ENCODE measurements around the gene KCNIP4. TPM values are rescaled to one million over a fixed set of nuclear protein-coding genes. Genes with fewer than 3 reads are reported as not detected.

The KCNIP4 gene
- total and polyA plus RNA-seq, 7 donors = 0.03 TPM; not detected in 6

- ATAC-seq (no peak), DNase-seq (no peak)
- 56 to 74% (median 72%) methylated on average over 11 of the region's 11 CpGs for WGBS, 3 donors
- Histone ChIP-seq H3K27ac (no peak overlapping the region), H3K27me3 (ENCODE audit: insufficient read depth in 3 of 3, low read length in 2 of 3) (no peaks in the 10 kb centered on the region), H3K4me3 (no peak overlapping the region), H3K36me3 (ENCODE audit: insufficient read depth in 1 of 2, low read depth in 1 of 2) (no peaks in the 10 kb centered on the region), H3K4me1 (no peaks in the 10 kb centered on the region), H3K9me3 (no peaks in the 10 kb centered on the region)
- no peak for TF ChIP-seq CTCF (IDR thresholded peaks at IDR 0.05)
- intact Hi-C loops (cut with DNase I) = no loop called here
Measured at GRCh38 chr4:20882500-20882899, 1066.1 kb downstream of the KCNIP4 start.

GRCh38 chr4:20881658-20882057, 1066.9 kb downstream of the KCNIP4 start:
- no peaks in the 10 kb centered on the region for H3K4me1 ChIP-seq
- TF ChIP-seq CTCF (IDR thresholded peaks at IDR 0.05) = no peak
- DNase-seq (no peak), ATAC-seq (no peak)
- H3K27ac ChIP-seq = no peak overlapping the region
- no peaks in the 10 kb centered on the region for H3K9me3 ChIP-seq
- H3K27me3 ChIP-seq (ENCODE audit: insufficient read depth in 3 of 3, low read length in 2 of 3) = no peaks in the 10 kb centered on the region
- H3K4me3 ChIP-seq = no peak overlapping the region
- 74 to 84% (median 84%) methylated on average over 2 of the region's 2 CpGs for WGBS, 3 donors
- H3K36me3 ChIP-seq (ENCODE audit: insufficient read depth in 1 of 2, low read depth in 1 of 2) = no peaks in the 10 kb centered on the region
- intact Hi-C loops (cut with DNase I) = no loop called here

GRCh38 chr4:20878806-20879205, 1069.8 kb downstream of the KCNIP4 start:
- Histone ChIP-seq H3K36me3 (ENCODE audit: insufficient read depth in 1 of 2, low read depth in 1 of 2) (no peaks in the 10 kb centered on the region), H3K9me3 (no peaks in the 10 kb centered on the region), H3K27ac (no peak overlapping the region), H3K27me3 (ENCODE audit: insufficient read depth in 3 of 3, low read length in 2 of 3) (no peaks in the 10 kb centered on the region), H3K4me3 (no peak overlapping the region), H3K4me1 (no peaks in the 10 kb centered on the region)
- intact Hi-C loops (cut with DNase I) = no loop called here
- no peak for TF ChIP-seq CTCF (IDR thresholded peaks at IDR 0.05)
- WGBS, 3 donors = 64 to 75% (median 67%) methylated on average over 5 of the region's 5 CpGs
- DNase-seq (no peak), ATAC-seq (no peak)

- TF ChIP-seq CTCF (IDR thresholded peaks at IDR 0.05) = no peak
- ATAC-seq (no peak), DNase-seq (no peak)
- Histone ChIP-seq H3K4me1 (no peaks in the 10 kb centered on the region), H3K27ac (no peak overlapping the region), H3K9me3 (no peaks in the 10 kb centered on the region), H3K27me3 (ENCODE audit: insufficient read depth in 3 of 3, low read length in 2 of 3) (no peaks in the 10 kb centered on the region), H3K36me3 (ENCODE audit: insufficient read depth in 1 of 2, low read depth in 1 of 2) (no peaks in the 10 kb centered on the region), H3K4me3 (no peak overlapping the region)
- 55 to 71% (median 63%) methylated on average over 1 of the region's 1 CpG for WGBS, 3 donors
- intact Hi-C loops (cut with DNase I) = no loop called here
Measured at GRCh38 chr4:20870436-20870835, 1078.1 kb downstream of the KCNIP4 start.

- no peak for TF ChIP-seq CTCF (IDR thresholded peaks at IDR 0.05)
- ATAC-seq (no peak), DNase-seq (no peak)
- Histone ChIP-seq H3K36me3 (ENCODE audit: insufficient read depth in 1 of 2, low read depth in 1 of 2) (no peaks in the 10 kb centered on the region), H3K4me3 (no peak overlapping the region), H3K4me1 (no peaks in the 10 kb centered on the region), H3K27me3 (ENCODE audit: insufficient read depth in 3 of 3, low read length in 2 of 3) (no peaks in the 10 kb centered on the region), H3K9me3 (no peaks in the 10 kb centered on the region), H3K27ac (no peak overlapping the region)
- intact Hi-C loops (cut with DNase I) = no loop called here
- WGBS, 3 donors = 29 to 63% (median 33%) methylated on average over 1 of the region's 1 CpG
Measured at GRCh38 chr4:20868108-20868507, 1080.5 kb downstream of the KCNIP4 start.

Measured in psoas muscle (tissue), 8 donors.